HepG2 (cell line): ENCODE measurements around the gene POC1B. TPM values are rescaled to one million over a fixed set of nuclear protein-coding genes. Genes with fewer than 3 reads are reported as not detected.

ENCODE experiments used
- AHR ChIP-seq: IDR thresholded peaks from 2 replicates; pipeline ENCODE4 v1.6.1; 2018; ENCODE audit warnings: missing genetic modification reagents, missing compliant biosample characterization
- CHD4 ChIP-seq: fragments of 200-600 bp; sonication (generic); IDR thresholded peaks from 2 replicates; pipeline ENCODE4 v1.7.0; 2017; ENCODE audit warnings: mild to moderate bottlenecking, low read length, borderline replicate concordance
- CREB3 ChIP-seq: sonication (generic); formaldehyde crosslinking; IDR thresholded peaks from 2 replicates; pipeline ENCODE4 v1.5.0; 2020; ENCODE audit warnings: missing genetic modification reagents
- FOXK2 ChIP-seq: fragments of 450-650 bp; IDR thresholded peaks from 2 replicates; pipeline ENCODE4 v1.6.1; 2016
- JUND ChIP-seq: sonication (generic); formaldehyde crosslinking; IDR thresholded peaks from 2 replicates; pipeline ENCODE4 v1.8.0; 2022; ENCODE audit warnings: mild to moderate bottlenecking, missing genetic modification reagents
- KDM6A ChIP-seq: IDR thresholded peaks from 2 replicates; pipeline ENCODE4 v1.6.1; 2016; ENCODE audit warnings: low read depth
- MED8 ChIP-seq: sonication (generic); formaldehyde crosslinking; IDR thresholded peaks from 2 replicates; pipeline ENCODE4 v1.8.1; 2023; ENCODE audit warnings: mild to moderate bottlenecking, missing genetic modification reagents; ENCODE audit not compliant: insufficient replicate concordance
- MTF2 ChIP-seq: sonication (generic); formaldehyde crosslinking; IDR thresholded peaks from 2 replicates; pipeline ENCODE4 v1.5.0; 2020; ENCODE audit warnings: missing genetic modification reagents, borderline replicate concordance
- SMARCE1 ChIP-seq: fragments of 450-650 bp; IDR thresholded peaks from 2 replicates; pipeline ENCODE4 v1.6.1; 2017; ENCODE audit warnings: borderline replicate concordance
- SMC3 ChIP-seq: IDR thresholded peaks from 2 replicates; pipeline ENCODE4 v1.6.1; 2011; ENCODE audit warnings: low read length, improper control_type of control experiment
- SRSF1 ChIP-seq: fragments of 200-400 bp; formaldehyde crosslinking; optimal IDR thresholded peaks from 2 replicates; pipeline ENCODE3; 2017; ENCODE audit warnings: mild to moderate bottlenecking, low read depth, low read length, moderate library complexity
- THYN1 ChIP-seq: sonication (generic); formaldehyde crosslinking; IDR thresholded peaks from 2 replicates; pipeline ENCODE4 v1.8.1; 2023; ENCODE audit warnings: low read depth, mild to moderate bottlenecking, moderate library complexity, missing genetic modification reagents, borderline replicate concordance
- ZNF205 ChIP-seq: IDR thresholded peaks from 2 replicates; pipeline ENCODE4 v1.6.1; 2018; ENCODE audit warnings: missing biosample characterization, missing genetic modification reagents
- ZNF253 ChIP-seq: sonication (generic); formaldehyde crosslinking; IDR thresholded peaks from 2 replicates; pipeline ENCODE4 v1.8.0; 2022; ENCODE audit warnings: mild to moderate bottlenecking, missing genetic modification reagents, borderline replicate concordance
- ZNF333 ChIP-seq: sonication (generic); formaldehyde crosslinking; IDR thresholded peaks from 2 replicates; pipeline ENCODE4 v1.4.0; 2020; ENCODE audit warnings: mild to moderate bottlenecking, missing genetic modification reagents, borderline replicate concordance
- ZNF512B ChIP-seq: sonication (generic); formaldehyde crosslinking; IDR thresholded peaks from 2 replicates; pipeline ENCODE4 v1.5.1; 2020; ENCODE audit warnings: missing genetic modification reagents, mild to moderate bottlenecking, borderline replicate concordance
- ZNF598 ChIP-seq: sonication (generic); formaldehyde crosslinking; IDR thresholded peaks from 2 replicates; pipeline ENCODE4 v1.5.1; 2020; ENCODE audit warnings: mild to moderate bottlenecking, missing genetic modification reagents, borderline replicate concordance
- ZNF615 ChIP-seq: sonication (generic); formaldehyde crosslinking; IDR thresholded peaks from 2 replicates; pipeline ENCODE4 v1.5.0; 2020; ENCODE audit warnings: mild to moderate bottlenecking, missing genetic modification reagents, borderline replicate concordance
- ZNF616 ChIP-seq: sonication (generic); formaldehyde crosslinking; IDR thresholded peaks from 2 replicates; pipeline ENCODE4 v1.5.0; 2020; ENCODE audit warnings: low read depth, mild to moderate bottlenecking, missing genetic modification reagents
- ZNF660 ChIP-seq: sonication (generic); formaldehyde crosslinking; IDR thresholded peaks from 2 replicates; pipeline ENCODE4 v1.5.1; 2020; ENCODE audit warnings: mild to moderate bottlenecking, low read depth, missing genetic modification reagents, borderline replicate concordance
- ZNF737 ChIP-seq: sonication (generic); formaldehyde crosslinking; IDR thresholded peaks from 2 replicates; pipeline ENCODE4 v1.5.0; 2020; ENCODE audit warnings: missing genetic modification reagents, mild to moderate bottlenecking, borderline replicate concordance
- ZNF841 ChIP-seq: sonication (generic); formaldehyde crosslinking; IDR thresholded peaks from 2 replicates; pipeline ENCODE4 v1.8.1; 2023; ENCODE audit warnings: missing genetic modification reagents, borderline replicate concordance
- ZNF879 ChIP-seq: sonication (generic); formaldehyde crosslinking; IDR thresholded peaks from 2 replicates; pipeline ENCODE4 v1.8.1; 2023; ENCODE audit warnings: missing genetic modification reagents
- ZSCAN9 ChIP-seq: IDR thresholded peaks from 2 replicates; pipeline ENCODE4 v1.6.1; 2016; ENCODE audit warnings: borderline replicate concordance
- polyA plus RNA-seq, 8 experiments: library from polyadenylated mRNA; depleted of rRNA in 3 of 8; stranded (reverse) in 7 of 8; unstranded in 1 of 8; fragments of >200 nt; fragmentation: Illumina TruSeq in 4 of 8; extraction: Trizol in 4 of 8; gene quantifications; 2 replicates each; pipeline versions ENCODE4 v1.2.1 to v1.2.3, GENCODE V29; 2011 to 2016; ENCODE audit warnings: low read depth in 4 of 8, missing spikeins in 1 of 8, mixed read lengths in 1 of 8; ENCODE audit not compliant: insufficient read depth in 1 of 8
- total RNA-seq, 5 experiments: library from RNA; depleted of rRNA; stranded (reverse); fragments of >200 nt; fragmentation: Illumina TruSeq; extraction: Trizol; gene quantifications; 2 replicates each; pipeline ENCODE4 v1.2.3, GENCODE V29; 2016; ENCODE audit warnings: low read depth in 1 of 5
- TF ChIP-seq, protein P1 (sequence below): sonication (generic); formaldehyde crosslinking; IDR thresholded peaks from 2 replicates; pipeline ENCODE4 v1.4.0; 2020; ENCODE audit warnings: mild to moderate bottlenecking, missing genetic modification reagents
- TF ChIP-seq, protein P2 (sequence below): IDR thresholded peaks from 2 replicates; pipeline ENCODE4 v1.6.1; 2016; ENCODE audit warnings: missing biosample characterization, missing genetic modification reagents, low read depth

POC1B gene
- total and polyA plus RNA-seq, 2 of the 13 experiments (the other 11 are each of a cell fraction or from before 2014, with no cell fraction given): 9.3 to 11.0 TPM

DNA sequence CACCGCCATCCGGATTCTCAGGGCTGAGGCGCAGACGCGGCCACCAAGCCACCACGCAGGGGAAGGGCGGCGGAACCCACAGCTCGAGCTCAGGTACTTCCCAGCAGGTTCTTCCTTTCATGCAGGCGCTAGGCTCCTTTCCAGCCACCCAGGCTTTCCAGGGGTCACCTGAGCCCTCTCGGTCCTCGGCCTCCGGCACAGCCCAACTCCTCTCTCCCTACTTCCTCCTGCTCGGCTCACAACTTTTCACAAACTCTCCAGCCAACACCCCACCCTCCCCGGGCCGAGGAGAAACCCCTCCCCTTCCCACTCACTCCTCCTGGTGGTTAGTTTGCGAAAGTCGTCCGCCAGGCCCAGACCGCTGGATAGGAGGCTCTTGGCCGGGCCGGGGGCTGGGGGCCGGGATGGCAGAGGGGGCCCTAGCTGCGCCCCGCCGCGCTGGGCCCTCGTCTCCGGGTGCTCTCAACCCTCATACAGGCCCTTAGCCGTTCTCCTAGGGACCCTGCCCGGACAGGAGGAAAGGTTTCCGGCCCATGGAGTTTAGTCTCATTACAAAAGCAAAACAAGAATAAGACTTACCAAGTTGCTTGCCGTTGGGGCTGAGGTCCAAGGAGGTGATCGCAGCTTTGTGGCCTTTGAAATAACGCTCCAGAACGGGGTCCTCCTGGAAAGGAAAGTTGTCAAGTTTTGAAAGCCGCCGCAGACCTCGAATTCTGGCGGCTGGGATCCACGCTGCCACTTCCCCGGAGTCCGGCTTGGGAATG lies 1.1 kb downstream of the POC1B start, which contains the start of gene GALNT4 (continued):
- TF ChIP-seq MTF2 (CRISPR knock-in tag) (no peak), ZSCAN9 (CRISPR knock-in tag) (peak; percentile 38; the same call in 1 of the 2 replicates), ZNF512B (CRISPR knock-in tag) (no peak; the same call in 1 of the 2 replicates), SMC3 (peak; percentile 44), FOXK2 (no peak), ZNF253 (CRISPR knock-in tag) (no peak), MED8 (CRISPR knock-in tag) (no peak), ZNF598 (CRISPR knock-in tag) (no peak), SRSF1 (no peak), ZNF616 (CRISPR knock-in tag) (peak; percentile 17; the same call in 1 of the 2 replicates), ZNF879 (CRISPR knock-in tag) (no peak), KDM6A (CRISPR knock-in tag) (no peak), ZNF615 (CRISPR knock-in tag) (no peak), ZNF660 (CRISPR knock-in tag) (no peak), AHR (CRISPR knock-in tag) (0 out of 2 replicates have a peak, but pooled peaks have one; percentile 30), ZNF205 (CRISPR knock-in tag) (no peak), ZNF333 (CRISPR knock-in tag) (peak; percentile 52; the same call in 1 of the 2 replicates), CHD4 (no peak), CREB3 (no peak), JUND (CRISPR knock-in tag) (no peak), ZNF841 (CRISPR knock-in tag) (no peak), SMARCE1 (no peak), ZNF737 (CRISPR knock-in tag) (no peak), THYN1 (CRISPR knock-in tag) (no peak)
- TF ChIP-seq, protein P1, sequence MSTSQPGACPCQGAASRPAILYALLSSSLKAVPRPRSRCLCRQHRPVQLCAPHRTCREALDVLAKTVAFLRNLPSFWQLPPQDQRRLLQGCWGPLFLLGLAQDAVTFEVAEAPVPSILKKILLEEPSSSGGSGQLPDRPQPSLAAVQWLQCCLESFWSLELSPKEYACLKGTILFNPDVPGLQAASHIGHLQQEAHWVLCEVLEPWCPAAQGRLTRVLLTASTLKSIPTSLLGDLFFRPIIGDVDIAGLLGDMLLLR (CRISPR knock-in tag): no peak
- TF ChIP-seq, protein P2, sequence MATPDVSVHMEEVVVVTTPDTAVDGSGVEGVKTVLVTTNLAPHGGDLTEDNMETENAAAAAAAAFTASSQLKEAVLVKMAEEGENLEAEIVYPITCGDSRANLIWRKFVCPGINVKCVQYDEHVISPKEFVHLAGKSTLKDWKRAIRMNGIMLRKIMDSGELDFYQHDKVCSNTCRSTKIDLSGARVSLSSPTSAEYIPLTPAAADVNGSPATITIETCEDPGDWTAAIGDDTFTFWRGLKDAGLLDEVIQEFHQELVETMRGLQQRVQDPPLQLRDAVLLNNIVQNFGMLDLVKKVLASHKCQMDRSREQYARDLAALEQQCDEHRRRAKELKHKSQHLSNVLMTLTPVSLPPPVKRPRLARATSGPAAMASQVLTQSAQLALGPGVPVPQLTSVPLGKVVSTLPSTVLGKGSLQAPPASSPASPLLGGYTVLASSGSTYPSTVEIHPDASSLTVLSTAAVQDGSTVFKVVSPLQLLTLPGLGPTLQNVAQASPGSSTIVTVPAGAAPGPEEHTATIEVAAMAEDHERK (CRISPR knock-in tag): no peak
